ENCODE data around the gene OR5C1. TPM values are rescaled to one million over a fixed set of nuclear protein-coding genes. Genes with fewer than 3 reads are reported as not detected.

Gene OR5C1
- not detected in 2 replicates for total RNA-seq

DNA sequence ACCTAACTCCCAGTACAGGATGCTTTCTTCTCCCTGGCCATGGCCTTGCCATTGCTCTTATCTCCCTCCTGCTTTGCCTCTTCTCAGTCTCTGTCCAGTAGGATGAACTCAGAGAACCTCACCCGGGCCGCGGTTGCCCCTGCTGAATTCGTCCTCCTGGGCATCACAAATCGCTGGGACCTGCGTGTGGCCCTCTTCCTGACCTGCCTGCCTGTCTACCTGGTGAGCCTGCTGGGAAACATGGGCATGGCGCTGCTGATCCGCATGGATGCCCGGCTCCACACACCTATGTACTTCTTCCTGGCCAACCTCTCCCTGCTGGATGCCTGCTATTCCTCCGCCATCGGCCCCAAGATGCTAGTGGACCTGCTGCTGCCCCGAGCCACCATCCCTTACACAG, at the start of gene OR5C1:
OR5C1 (plus strand) TSS at position 103 of the 400 bp plus-strand sequence; CDS start at position 103, 0 bp downstream.

DNA sequence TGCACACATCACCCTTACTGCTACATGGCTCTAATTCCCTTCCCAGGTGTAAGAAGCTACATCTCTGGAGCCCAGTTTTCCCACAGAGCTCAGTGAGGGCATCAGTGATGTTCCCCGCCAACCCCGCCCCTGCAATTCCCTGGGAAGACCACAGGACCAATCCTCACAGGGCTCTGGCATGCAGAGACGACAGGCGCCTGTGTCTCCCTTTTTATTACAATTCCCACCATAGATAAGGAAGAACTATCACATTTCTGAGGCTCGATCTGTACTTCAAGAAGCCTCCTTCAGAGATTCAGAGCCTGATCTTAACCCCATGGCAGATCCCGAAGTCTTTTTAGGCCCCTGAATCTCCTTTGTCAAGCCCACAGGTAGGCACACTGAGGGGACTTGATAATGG, 46.7 kb upstream of the OR5C1 start, which contains the start of gene OR1L6:
OR1L6 (plus strand) TSS at position 301 of the 400 bp plus-strand sequence. CDS start 7,545 bp downstream, outside the sequence.

DNA sequence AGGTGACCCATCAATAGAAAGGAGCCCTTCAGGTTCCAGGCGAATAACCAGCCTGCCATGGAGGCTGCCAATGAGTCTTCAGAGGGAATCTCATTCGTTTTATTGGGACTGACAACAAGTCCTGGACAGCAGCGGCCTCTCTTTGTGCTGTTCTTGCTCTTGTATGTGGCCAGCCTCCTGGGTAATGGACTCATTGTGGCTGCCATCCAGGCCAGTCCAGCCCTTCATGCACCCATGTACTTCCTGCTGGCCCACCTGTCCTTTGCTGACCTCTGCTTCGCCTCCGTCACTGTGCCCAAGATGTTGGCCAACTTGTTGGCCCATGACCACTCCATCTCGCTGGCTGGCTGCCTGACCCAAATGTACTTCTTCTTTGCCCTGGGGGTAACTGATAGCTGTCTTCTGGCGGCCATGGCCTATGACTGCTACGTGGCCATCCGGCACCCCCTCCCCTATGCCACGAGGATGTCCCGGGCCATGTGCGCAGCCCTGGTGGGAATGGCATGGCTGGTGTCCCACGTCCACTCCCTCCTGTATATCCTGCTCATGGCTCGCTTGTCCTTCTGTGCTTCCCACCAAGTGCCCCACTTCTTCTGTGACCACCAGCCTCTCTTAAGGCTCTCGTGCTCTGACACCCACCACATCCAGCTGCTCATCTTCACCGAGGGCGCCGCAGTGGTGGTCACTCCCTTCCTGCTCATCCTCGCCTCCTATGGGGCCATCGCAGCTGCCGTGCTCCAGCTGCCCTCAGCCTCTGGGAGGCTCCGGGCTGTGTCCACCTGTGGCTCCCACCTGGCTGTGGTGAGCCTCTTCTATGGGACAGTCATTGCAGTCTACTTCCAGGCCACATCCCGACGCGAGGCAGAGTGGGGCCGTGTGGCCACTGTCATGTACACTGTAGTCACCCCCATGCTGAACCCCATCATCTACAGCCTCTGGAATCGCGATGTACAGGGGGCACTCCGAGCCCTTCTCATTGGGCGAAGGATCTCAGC, 11.6 kb downstream of the OR5C1 start, which contains the start of gene OR1K1:
OR1K1 (plus strand) TSS at position 58 of the 995 bp plus-strand sequence; CDS start at position 58, 0 bp downstream.

Other genes starting within 250 kb of the OR5C1 start
- not detected in 2 replicates for gene OR1N2, start 235.8 kb upstream of the OR5C1 start, total RNA-seq
- not detected in 2 replicates for gene OR1L8, start 205.5 kb upstream of the OR5C1 start, total RNA-seq
- gene OR1Q1, start 174.2 kb upstream of the OR5C1 start, total RNA-seq: not detected in 2 replicates
- gene OR1B1, start 131.3 kb upstream of the OR5C1 start, total RNA-seq: not detected in 2 replicates
- not detected in 2 replicates for gene OR1L1, start 127.2 kb upstream of the OR5C1 start, total RNA-seq
- gene OR1L3, start 113.8 kb upstream of the OR5C1 start, total RNA-seq: not detected in 2 replicates
- not detected in 2 replicates for gene OR1L4, start 64.9 kb upstream of the OR5C1 start, total RNA-seq
- not detected in 2 replicates for gene OR1L6, start 46.6 kb upstream of the OR5C1 start, total RNA-seq
- not detected in 2 replicates for gene OR1K1, start 11.2 kb downstream of the OR5C1 start, total RNA-seq
- gene PDCL, start 39.7 kb downstream of the OR5C1 start, total RNA-seq: 19.7 and 24.4 TPM in 2 replicates
- 26.6 and 30.6 TPM in 2 replicates for gene RC3H2, start 116.4 kb downstream of the OR5C1 start, total RNA-seq
- 7.2 and 10.2 TPM in 2 replicates for gene ZBTB6, start 124.4 kb downstream of the OR5C1 start, total RNA-seq
- gene ZBTB26, start 142.6 kb downstream of the OR5C1 start, total RNA-seq: 3.4 and 5.0 TPM in 2 replicates
- 10.3 and 23.0 TPM in 2 replicates for gene RABGAP1, start 152.1 kb downstream of the OR5C1 start, total RNA-seq
- gene GPR21, start 244.7 kb downstream of the OR5C1 start, total RNA-seq: 0.13 TPM in 1 of 2 replicates, not detected in the other

Data from epithelial cell of alveolus of lung (primary cell).